HL-60 (cell line): ENCODE data around the gene HS6ST3.

Source experiments
- GABPA ChIP-seq: IDR thresholded peaks from 2 replicates; pipeline ENCODE4 v1.6.1; 2012; ENCODE audit warnings: low read depth
- POLR2AphosphoS5 ChIP-seq: IDR thresholded peaks from 2 replicates; pipeline ENCODE4 v1.6.1; 2012; ENCODE audit warnings: low read depth
- SPI1 ChIP-seq: IDR thresholded peaks from 2 replicates; pipeline ENCODE4 v1.6.1; 2012; ENCODE audit warnings: low read depth, mild to moderate bottlenecking, borderline replicate concordance
- TF ChIP-seq, protein P1 (sequence below): IDR thresholded peaks from one replicate; pipeline ENCODE4 v1.5.1; 2011; ENCODE audit warnings: low read length, control low read depth, inconsistent platforms; ENCODE audit not compliant: insufficient read depth
- TF ChIP-seq, protein P2 (sequence below): IDR thresholded peaks from 2 replicates; pipeline ENCODE4 v1.6.1; 2012; ENCODE audit warnings: low read depth; ENCODE audit not compliant: insufficient replicate concordance

DNA sequence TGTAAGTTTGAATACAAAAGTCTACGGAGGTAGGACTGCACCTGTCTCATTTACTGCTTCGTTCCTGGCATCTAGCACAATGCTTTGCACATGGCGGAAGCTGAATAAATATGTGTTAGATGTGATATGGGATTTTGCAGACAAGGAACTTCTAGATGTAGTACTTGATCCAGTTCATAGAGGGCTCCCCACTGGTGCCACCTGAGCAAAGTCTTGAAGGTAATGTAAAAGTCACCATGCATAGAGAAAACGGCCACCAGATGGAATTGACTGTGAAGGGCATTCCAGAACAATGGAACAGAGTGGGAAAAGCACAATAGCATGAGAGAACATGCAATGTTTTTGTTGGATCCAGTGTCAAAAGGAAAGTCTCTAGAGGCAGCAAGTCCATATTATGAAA lies 209.3 kb downstream of the HS6ST3 start:
- TF ChIP-seq, protein P1, sequence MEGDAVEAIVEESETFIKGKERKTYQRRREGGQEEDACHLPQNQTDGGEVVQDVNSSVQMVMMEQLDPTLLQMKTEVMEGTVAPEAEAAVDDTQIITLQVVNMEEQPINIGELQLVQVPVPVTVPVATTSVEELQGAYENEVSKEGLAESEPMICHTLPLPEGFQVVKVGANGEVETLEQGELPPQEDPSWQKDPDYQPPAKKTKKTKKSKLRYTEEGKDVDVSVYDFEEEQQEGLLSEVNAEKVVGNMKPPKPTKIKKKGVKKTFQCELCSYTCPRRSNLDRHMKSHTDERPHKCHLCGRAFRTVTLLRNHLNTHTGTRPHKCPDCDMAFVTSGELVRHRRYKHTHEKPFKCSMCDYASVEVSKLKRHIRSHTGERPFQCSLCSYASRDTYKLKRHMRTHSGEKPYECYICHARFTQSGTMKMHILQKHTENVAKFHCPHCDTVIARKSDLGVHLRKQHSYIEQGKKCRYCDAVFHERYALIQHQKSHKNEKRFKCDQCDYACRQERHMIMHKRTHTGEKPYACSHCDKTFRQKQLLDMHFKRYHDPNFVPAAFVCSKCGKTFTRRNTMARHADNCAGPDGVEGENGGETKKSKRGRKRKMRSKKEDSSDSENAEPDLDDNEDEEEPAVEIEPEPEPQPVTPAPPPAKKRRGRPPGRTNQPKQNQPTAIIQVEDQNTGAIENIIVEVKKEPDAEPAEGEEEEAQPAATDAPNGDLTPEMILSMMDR: no peak
- TF ChIP-seq POLR2AphosphoS5 (no peak), SPI1 (no peak), GABPA (no peak)
- TF ChIP-seq, protein P2, sequence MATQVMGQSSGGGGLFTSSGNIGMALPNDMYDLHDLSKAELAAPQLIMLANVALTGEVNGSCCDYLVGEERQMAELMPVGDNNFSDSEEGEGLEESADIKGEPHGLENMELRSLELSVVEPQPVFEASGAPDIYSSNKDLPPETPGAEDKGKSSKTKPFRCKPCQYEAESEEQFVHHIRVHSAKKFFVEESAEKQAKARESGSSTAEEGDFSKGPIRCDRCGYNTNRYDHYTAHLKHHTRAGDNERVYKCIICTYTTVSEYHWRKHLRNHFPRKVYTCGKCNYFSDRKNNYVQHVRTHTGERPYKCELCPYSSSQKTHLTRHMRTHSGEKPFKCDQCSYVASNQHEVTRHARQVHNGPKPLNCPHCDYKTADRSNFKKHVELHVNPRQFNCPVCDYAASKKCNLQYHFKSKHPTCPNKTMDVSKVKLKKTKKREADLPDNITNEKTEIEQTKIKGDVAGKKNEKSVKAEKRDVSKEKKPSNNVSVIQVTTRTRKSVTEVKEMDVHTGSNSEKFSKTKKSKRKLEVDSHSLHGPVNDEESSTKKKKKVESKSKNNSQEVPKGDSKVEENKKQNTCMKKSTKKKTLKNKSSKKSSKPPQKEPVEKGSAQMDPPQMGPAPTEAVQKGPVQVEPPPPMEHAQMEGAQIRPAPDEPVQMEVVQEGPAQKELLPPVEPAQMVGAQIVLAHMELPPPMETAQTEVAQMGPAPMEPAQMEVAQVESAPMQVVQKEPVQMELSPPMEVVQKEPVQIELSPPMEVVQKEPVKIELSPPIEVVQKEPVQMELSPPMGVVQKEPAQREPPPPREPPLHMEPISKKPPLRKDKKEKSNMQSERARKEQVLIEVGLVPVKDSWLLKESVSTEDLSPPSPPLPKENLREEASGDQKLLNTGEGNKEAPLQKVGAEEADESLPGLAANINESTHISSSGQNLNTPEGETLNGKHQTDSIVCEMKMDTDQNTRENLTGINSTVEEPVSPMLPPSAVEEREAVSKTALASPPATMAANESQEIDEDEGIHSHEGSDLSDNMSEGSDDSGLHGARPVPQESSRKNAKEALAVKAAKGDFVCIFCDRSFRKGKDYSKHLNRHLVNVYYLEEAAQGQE: no peak
